NCI-H2196 treated with DMSO at 0.1 percent for 48 hours (cell line): ENCODE measurements around the gene MYO7B.

Source experiments
- DNase-seq: peaks from one replicate; lab custom pipeline; 2025; ENCODE audit not compliant: unreplicated experiment; lab: John Stamatoyannopoulos, UW

MYO7B gene

DNA sequence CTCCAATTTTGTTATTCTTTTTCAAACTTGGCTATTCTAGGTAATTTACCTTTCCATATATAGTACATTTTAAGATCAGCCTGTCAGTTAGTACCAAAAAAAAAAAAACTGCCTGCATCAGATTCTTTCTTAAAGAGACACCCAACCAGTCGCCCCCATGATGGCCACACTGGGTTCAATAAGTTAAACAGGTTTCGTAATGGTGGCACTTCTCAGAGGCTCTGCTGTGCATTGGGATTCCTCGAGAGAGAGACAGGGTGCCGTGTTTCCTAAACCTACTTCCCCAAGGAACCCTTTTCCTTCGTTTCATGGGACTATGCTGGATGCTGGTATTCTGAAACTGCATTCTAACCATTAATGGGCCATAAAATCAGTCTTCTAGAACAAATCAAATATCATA lies 37.4 kb downstream of the MYO7B start:
- no peak for DNase-seq

GRCh38 chr2:127573298-127573697 lies 37.8 kb downstream of the MYO7B start:
- DNase-seq = no peak

- no peak for DNase-seq
Measured at GRCh38 chr2:127573771-127574170, 38.3 kb downstream of the MYO7B start.

- DNase-seq = no peak
Measured at GRCh38 chr2:127574656-127575055, 39.2 kb downstream of the MYO7B start.

DNA sequence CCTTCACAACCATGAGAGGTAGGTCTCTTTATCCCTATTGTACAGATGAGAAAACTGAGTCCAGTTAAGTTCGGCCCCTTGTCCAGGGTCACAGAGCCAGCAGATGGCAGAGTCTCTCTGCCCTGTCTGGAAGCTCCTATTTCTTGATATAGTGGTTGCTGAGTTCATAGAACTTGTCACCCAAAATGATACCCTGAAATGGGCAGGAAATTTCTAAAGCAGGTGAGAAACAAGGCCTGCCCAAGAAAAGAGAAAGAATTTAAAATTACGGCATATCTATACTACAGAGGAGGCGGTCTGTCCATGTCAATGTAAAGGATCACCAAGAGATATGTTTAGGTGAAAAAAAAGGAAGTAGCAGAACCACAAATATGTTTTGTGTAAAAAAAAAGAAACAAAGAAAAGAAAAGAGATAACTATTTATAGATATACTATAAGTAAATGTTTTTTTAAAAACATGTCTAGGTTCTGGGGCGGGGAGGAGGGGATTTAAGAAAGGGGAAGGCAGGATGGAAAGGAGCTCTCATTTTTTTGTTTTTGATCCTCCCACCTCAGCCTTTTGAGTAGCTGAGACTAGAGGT lies 39.8 kb downstream of the MYO7B start:
- DNase-seq = no peak

DNA sequence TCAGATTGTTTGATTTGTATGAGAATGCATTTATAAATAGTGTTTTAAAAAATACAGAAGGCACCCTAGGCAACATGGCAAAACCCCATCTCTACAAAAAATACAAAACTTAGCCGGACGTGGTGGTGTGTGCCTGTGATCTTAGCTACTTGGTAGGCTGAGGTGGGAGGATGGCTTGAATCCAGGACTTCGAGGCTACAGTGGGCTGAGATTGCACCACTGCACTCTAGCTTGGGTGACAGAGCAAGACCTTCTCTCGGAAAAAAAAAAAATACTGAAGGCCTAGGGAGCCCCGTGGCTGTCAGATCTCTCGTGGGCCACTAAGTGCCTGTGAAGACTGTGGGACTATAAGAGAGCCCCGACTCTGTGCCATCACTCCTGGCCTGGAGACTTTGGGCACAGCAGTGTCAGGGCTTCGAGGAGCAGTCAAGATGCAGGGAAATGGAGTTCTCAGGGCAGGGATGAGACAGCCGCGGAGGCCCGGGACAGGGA lies 40.5 kb downstream of the MYO7B start:
- no peak for DNase-seq

DNA sequence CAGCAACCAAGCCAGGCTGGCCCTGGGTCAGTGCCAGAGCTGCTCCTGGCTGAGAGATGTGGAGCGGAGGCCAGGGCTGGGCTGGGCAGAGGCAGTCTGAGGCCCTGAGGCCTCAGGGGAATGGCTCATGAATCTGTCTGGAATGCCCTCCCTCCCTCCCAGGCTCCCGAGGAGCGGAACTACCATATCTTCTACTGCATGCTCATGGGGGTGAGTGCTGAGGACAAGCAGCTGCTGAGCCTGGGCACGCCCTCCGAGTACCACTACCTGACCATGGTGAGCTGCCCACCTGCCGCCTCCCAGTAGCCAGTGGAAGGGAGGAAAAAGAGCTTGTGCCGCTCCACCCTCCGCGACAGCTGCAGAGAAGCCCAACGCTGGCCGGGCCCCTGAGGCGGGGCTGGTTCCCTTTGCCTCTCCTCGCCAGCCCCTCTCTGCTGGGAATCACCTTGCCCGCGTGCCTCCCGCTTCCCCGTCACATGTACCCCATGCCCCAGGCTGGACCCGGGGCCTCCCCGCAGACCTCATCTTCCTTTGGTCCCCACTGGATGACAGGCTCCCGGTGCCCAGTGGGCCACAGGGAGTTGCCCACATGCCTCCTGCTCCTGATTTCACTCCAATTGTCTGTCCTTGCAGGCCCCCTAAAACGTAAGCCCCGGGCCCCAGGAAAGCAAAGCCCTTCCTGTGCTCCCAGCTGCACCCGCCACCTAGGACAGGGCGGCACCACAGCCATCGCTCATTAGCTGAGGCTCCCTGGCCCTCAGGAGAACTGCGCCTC lies 41.1 kb downstream of the MYO7B start:
- no peak for DNase-seq

DNA sequence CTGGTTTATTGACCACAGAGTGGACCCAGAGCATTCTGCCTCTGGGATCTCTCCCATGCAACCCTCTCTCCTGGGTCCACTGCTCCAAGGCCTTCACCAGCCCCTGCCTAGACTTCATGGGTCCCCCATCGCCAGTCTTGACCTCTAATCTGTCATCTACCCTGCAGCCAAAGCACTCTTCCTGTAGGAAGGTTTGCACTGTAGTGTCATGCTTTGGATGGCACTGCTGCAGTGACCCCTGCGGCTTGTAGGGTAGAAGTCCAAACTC lies 41.7 kb downstream of the MYO7B start:
- no peak for DNase-seq

- no peak for DNase-seq
Measured at GRCh38 chr2:127577503-127577902, 42.0 kb downstream of the MYO7B start.

DNA sequence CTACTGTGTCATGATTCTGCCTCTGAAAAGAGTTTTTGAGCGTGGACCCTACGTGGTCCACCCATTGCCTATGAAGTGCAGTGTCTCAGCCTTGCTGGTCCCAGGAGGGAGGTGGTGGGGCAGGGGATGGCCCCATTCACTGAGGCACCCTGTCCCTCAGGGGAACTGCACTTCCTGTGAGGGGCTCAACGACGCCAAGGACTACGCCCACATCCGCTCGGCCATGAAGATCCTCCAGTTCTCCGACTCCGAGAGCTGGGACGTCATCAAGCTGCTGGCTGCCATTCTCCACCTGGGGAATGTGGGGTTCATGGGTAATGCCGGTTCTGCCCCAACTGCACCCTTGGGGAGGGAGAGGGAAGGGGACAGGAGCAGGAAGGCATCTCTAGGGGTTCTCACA lies 42.5 kb downstream of the MYO7B start:
- no peak for DNase-seq

GRCh38 chr2:127578411-127578810 lies 42.9 kb downstream of the MYO7B start:
- no peak for DNase-seq

GRCh38 chr2:127579231-127579630 lies 43.7 kb downstream of the MYO7B start:
- no peak for DNase-seq

DNA sequence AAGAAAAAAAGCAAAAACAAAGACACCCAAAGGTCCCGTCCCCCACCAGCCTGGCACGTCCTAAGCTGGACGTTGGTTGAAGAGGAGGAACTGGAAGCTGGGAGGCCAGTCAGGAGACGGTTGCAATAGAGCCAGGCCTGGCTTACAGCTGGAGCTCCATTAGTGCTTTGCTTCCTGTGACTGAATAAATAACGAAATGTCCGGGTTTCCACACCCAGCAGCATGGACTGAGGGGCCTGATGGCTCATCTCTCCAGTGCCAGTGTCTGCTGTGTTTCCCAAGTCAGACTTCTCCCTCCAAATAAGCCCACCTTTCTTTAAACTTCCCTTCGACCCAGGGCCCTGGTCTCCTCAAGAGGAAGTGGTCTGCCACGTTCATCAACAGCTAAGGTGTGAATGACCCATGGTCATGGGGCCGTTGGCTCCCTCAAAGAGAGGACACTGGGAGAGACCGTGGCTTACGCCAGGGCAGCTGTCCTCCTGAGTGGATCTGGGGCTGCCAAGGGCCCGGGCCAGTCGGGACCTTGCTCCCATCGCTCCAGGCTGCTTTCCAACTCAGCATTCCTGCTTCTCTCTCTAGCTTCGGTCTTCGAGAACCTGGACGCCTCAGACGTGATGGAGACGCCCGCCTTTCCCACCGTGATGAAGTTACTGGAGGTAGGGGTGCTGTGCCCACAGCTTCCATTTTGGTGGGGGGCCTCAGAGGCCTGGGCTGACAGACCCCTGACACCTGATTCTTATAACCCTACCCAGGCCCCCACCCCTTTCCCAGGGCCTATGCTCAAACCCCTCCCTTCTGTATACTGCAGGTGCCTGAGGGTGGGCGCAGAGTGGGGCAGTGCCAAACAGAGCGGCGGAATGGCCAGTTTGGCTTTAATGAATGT lies 44.9 kb downstream of the MYO7B start:
- no peak for DNase-seq

DNA sequence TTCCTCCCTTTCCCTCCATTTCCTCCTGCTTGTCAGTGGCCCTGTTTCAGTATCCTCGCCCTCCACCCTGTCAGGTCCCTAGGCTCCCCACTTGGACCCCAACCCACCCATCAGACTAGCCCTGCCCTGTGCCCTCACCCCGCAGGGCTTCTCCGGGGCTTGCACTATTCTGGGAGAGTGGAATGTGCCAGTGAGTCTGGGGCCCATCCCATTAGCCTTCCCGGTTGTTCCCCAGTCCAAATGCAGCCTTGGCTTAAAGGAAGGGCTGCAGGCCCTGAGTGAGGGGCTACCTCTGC lies 45.5 kb downstream of the MYO7B start:
- no peak for DNase-seq

DNA sequence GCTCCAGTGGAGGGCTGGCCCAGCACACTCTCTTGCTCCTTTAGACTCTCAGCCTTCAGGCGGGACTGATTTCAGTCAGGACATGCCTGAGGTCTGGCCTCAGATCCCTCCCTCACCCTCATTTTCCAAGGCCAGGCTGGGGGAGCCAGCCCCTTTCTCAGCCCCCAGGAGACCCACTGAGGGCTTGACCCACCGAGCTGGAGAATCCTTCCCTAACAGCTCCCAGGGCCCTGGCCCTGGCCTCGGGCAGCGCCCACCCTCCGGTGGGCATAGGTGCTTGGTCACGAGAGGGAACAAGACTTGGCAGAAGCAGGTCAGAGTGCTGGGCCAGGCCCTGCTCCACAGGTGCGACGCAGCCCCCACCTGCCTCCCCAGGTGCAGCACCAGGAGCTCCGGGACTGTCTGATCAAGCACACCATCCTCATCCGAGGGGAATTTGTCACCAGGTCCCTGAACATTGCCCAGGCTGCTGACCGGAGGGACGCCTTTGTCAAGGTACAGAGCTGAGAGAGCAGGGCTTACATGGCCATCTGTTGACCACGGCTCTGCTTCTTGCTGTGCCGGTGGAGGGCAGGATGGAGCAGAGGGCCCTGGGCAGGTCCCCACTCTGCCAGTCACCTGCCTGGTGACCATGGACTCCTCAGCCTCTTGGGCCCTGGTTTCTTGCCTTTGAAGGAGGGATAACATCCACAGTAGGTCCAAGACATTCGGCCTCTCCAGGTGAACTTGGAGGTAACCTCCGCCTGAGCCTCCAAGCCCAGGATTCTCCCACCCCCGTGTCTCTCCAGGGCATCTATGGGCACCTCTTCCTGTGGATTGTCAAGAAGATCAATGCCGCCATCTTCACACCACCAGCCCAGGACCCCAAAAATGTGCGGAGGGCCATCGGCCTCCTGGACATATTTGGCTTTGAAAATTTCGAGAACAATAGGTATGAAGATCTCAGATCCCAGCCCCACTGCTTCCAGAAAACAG lies 46.3 kb downstream of the MYO7B start:
- no peak for DNase-seq

GRCh38 chr2:127582863-127583861 lies 47.7 kb downstream of the MYO7B start:
- DNase-seq = no peak

GRCh38 chr2:127584047-127584446 lies 48.6 kb downstream of the MYO7B start:
- no peak for DNase-seq

- DNase-seq = no peak
Measured at GRCh38 chr2:127584516-127585033, 49.1 kb downstream of the MYO7B start.

GRCh38 chr2:127585270-127585807 lies 49.9 kb downstream of the MYO7B start:
- no peak for DNase-seq
